ENCODE measurements around the gene TTF1. TPM values are rescaled to one million over a fixed set of nuclear protein-coding genes. Genes with fewer than 3 reads are reported as not detected.
A peak's percentile ranks its signal among the peaks of the same experiment; 100 is the strongest.

The TTF1 gene
- total and polyA plus RNA-seq, 2 of the 13 experiments (the other 11 are each of a cell fraction or from before 2014, with no cell fraction given) = 3.4 to 9.8 TPM

DNA sequence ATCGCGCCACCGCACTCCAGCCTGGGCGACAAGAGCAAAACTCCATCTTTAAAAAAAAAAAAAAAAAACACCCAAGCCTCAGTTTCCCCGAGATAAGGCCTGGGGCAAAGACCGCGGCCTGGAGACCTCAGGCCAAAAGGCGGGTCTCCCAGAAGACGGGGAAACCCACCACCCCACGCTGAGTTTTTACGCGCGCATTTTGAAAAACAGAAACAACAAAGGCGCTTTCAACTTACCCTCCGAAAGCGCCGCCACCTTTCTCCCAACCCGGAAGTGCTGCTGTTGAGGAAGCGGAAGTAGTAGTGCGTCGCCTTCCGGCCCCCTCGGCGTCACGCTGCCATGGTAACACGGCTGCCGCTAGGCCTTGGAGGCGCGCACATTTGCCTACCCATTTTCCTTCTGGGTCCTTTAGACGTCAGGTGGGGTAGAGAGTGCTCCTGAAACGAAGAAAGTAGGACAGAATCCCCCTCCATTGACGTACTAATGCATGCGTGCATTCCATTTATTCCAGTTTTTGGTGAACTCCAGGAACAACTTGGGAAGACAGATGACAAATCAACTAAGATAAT lies at the start of gene TTF1 (continued):
- TF ChIP-seq ZNF10 (CRISPR knock-in tag; IDR thresholded peaks at IDR 0.05; ENCODE audit: borderline replicate concordance, low read depth) (no peak), HDAC1 (CRISPR knock-in tag; IDR thresholded peaks at IDR 0.05) (peak; percentile 97), REXO4 (CRISPR knock-in tag; IDR thresholded peaks at IDR 0.05; ENCODE audit: borderline replicate concordance) (no peak), ZNF564 (CRISPR knock-in tag; IDR thresholded peaks at IDR 0.05) (no peak), SOX6 (IDR thresholded peaks at IDR 0.05) (no peak), SOX6 (CRISPR knock-in tag; IDR thresholded peaks at IDR 0.05) (no peak), ZNF12 (CRISPR knock-in tag; IDR thresholded peaks at IDR 0.05) (no peak), PTBP1 (IDR thresholded peaks at IDR 0.05; ENCODE audit: low read depth, low read length, poor library complexity, severe bottlenecking) (no peak), STAT6 (CRISPR knock-in tag; IDR thresholded peaks at IDR 0.05; ENCODE audit: borderline replicate concordance) (no peak), KDM5A (IDR thresholded peaks at IDR 0.05; ENCODE audit: borderline replicate concordance, low read length) (peak; percentile 74; the same call in 1 of the 2 replicates), CCAR2 (optimal IDR thresholded peaks at IDR 0.05; ENCODE audit: low read depth, low read length) (no peak), CC2D1A (CRISPR knock-in tag; IDR thresholded peaks at IDR 0.05) (no peak), MIER2 (CRISPR knock-in tag; IDR thresholded peaks at IDR 0.05) (no peak), MAZ (IDR thresholded peaks at IDR 0.05; ENCODE audit: borderline replicate concordance, low read depth, low read length) (peak; percentile 84; the same call in 1 of the 2 replicates), MAZ (CRISPR knock-in tag; IDR thresholded peaks at IDR 0.05; ENCODE audit: low read depth) (peak; percentile 55; the same call in 1 of the 2 replicates), TCF12 (IDR thresholded peaks at IDR 0.05) (no peak), TCF12 (CRISPR knock-in tag; IDR thresholded peaks at IDR 0.05) (no peak), ELF3 (CRISPR knock-in tag; IDR thresholded peaks at IDR 0.05) (peak; percentile 80; the same call in 1 of the 2 replicates), ZKSCAN8 (CRISPR knock-in tag; IDR thresholded peaks at IDR 0.05; ENCODE audit: borderline replicate concordance) (no peak)
- TF ChIP-seq, protein P1, sequence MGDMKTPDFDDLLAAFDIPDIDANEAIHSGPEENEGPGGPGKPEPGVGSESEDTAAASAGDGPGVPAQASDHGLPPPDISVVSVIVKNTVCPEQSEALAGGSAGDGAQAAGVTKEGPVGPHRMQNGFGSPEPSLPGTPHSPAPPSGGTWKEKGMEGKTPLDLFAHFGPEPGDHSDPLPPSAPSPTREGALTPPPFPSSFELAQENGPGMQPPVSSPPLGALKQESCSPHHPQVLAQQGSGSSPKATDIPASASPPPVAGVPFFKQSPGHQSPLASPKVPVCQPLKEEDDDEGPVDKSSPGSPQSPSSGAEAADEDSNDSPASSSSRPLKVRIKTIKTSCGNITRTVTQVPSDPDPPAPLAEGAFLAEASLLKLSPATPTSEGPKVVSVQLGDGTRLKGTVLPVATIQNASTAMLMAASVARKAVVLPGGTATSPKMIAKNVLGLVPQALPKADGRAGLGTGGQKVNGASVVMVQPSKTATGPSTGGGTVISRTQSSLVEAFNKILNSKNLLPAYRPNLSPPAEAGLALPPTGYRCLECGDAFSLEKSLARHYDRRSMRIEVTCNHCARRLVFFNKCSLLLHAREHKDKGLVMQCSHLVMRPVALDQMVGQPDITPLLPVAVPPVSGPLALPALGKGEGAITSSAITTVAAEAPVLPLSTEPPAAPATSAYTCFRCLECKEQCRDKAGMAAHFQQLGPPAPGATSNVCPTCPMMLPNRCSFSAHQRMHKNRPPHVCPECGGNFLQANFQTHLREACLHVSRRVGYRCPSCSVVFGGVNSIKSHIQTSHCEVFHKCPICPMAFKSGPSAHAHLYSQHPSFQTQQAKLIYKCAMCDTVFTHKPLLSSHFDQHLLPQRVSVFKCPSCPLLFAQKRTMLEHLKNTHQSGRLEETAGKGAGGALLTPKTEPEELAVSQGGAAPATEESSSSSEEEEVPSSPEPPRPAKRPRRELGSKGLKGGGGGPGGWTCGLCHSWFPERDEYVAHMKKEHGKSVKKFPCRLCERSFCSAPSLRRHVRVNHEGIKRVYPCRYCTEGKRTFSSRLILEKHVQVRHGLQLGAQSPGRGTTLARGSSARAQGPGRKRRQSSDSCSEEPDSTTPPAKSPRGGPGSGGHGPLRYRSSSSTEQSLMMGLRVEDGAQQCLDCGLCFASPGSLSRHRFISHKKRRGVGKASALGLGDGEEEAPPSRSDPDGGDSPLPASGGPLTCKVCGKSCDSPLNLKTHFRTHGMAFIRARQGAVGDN (CRISPR knock-in tag; IDR thresholded peaks at IDR 0.05) = peak; percentile 63
- TF ChIP-seq, protein P2, sequence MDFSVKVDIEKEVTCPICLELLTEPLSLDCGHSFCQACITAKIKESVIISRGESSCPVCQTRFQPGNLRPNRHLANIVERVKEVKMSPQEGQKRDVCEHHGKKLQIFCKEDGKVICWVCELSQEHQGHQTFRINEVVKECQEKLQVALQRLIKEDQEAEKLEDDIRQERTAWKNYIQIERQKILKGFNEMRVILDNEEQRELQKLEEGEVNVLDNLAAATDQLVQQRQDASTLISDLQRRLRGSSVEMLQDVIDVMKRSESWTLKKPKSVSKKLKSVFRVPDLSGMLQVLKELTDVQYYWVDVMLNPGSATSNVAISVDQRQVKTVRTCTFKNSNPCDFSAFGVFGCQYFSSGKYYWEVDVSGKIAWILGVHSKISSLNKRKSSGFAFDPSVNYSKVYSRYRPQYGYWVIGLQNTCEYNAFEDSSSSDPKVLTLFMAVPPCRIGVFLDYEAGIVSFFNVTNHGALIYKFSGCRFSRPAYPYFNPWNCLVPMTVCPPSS (IDR thresholded peaks at IDR 0.05) = no peak
- TF ChIP-seq, protein P3, sequence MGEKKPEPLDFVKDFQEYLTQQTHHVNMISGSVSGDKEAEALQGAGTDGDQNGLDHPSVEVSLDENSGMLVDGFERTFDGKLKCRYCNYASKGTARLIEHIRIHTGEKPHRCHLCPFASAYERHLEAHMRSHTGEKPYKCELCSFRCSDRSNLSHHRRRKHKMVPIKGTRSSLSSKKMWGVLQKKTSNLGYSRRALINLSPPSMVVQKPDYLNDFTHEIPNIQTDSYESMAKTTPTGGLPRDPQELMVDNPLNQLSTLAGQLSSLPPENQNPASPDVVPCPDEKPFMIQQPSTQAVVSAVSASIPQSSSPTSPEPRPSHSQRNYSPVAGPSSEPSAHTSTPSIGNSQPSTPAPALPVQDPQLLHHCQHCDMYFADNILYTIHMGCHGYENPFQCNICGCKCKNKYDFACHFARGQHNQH (CRISPR knock-in tag; IDR thresholded peaks at IDR 0.05) = 0 out of 2 replicates have a peak, but pooled peaks have one; percentile 21

Measured in HepG2 (cell line).